KBM-7 (cell line): Measurements from ENCODE around the gene IMMP2L.
A peak's percentile ranks its signal among the peaks of the same experiment; 100 is the strongest.
"Not testable (repeated sequence)": the region's sequence is repeated elsewhere in the genome, so short reads cannot be mapped to it uniquely, and the experiment has no call there.

ENCODE experiments used
- DNase-seq: peaks from one replicate; pipeline ENCODE4 v3.0.0-alpha.2; 2015
- in situ Hi-C: fragments of 300-500 bp; cut with MboI; formaldehyde crosslinking; loops from 2 replicates; pipeline ENCODE4 v1.14.3; 2020; ENCODE audit warnings: low sequenced_read_pairs, low pct_unique_long_range_greater_than_20kb, mixed read lengths

The IMMP2L gene

GRCh38 chr7:111081546-111082267, 480.6 kb downstream of the IMMP2L start:
- no peak for DNase-seq
- in situ Hi-C loops, result no loop called here

- in situ Hi-C loops, result no loop called here
- no peak for DNase-seq
These were observed 481.7 kb downstream of the IMMP2L start for GRCh38 chr7:111080495-111081105.

GRCh38 chr7:111077001-111077400, 485.3 kb downstream of the IMMP2L start:
- in situ Hi-C loops, result no loop called here
- no peak for DNase-seq

- in situ Hi-C loops, result no loop called here
- no peak for DNase-seq
These were observed 486.1 kb downstream of the IMMP2L start for GRCh38 chr7:111076205-111076604.

GRCh38 chr7:111075498-111075897, 486.8 kb downstream of the IMMP2L start:
- in situ Hi-C loops, result no loop called here
- no peak for DNase-seq

GRCh38 chr7:111074748-111075146, 487.5 kb downstream of the IMMP2L start:
- in situ Hi-C loops, result no loop called here

GRCh38 chr7:111074071-111074747, 488.1 kb downstream of the IMMP2L start:
- in situ Hi-C loops, result no loop called here
- DNase-seq, result peak; percentile 63

More at GRCh38 chr7:111074748-111075146, 487.5 kb downstream of the IMMP2L start:
- no peak for DNase-seq

- DNase-seq, in situ Hi-C loops: not testable (repeated sequence)
These were observed 489.6 kb downstream of the IMMP2L start for GRCh38 chr7:111072658-111073057.

GRCh38 chr7:111071556-111071955, 490.7 kb downstream of the IMMP2L start:
- DNase-seq, result no peak
- in situ Hi-C loops, result no loop called here

- DNase-seq, result no peak
- in situ Hi-C loops, result no loop called here
These were observed 493.7 kb downstream of the IMMP2L start for GRCh38 chr7:111068618-111069017.

- no peak for DNase-seq
- in situ Hi-C loops, result no loop called here
These were observed 494.6 kb downstream of the IMMP2L start for GRCh38 chr7:111067682-111068081.

- no peak for DNase-seq
- in situ Hi-C loops, result no loop called here
These were observed 495.0 kb downstream of the IMMP2L start for GRCh38 chr7:111067251-111067650.

GRCh38 chr7:111063166-111063565, 499.1 kb downstream of the IMMP2L start:
- in situ Hi-C loops, result no loop called here
- DNase-seq, result no peak

- DNase-seq, result no peak
- in situ Hi-C loops, result no loop called here
These were observed 502.5 kb downstream of the IMMP2L start for GRCh38 chr7:111059833-111060232.

- in situ Hi-C loops, result no loop called here
- no peak for DNase-seq
These were observed 505.2 kb downstream of the IMMP2L start for GRCh38 chr7:111057066-111057465.

GRCh38 chr7:111056371-111056770, 505.9 kb downstream of the IMMP2L start:
- no peak for DNase-seq
- in situ Hi-C loops, result no loop called here

GRCh38 chr7:111053035-111053434, 509.3 kb downstream of the IMMP2L start:
- DNase-seq, result no peak

GRCh38 chr7:111051832-111052231, 510.5 kb downstream of the IMMP2L start:
- no peak for DNase-seq
- in situ Hi-C loops, result no loop called here

More at GRCh38 chr7:111053035-111053434, 509.3 kb downstream of the IMMP2L start:
- in situ Hi-C loops, result no loop called here

GRCh38 chr7:111050875-111051416, 511.3 kb downstream of the IMMP2L start:
- in situ Hi-C loops, result no loop called here
- DNase-seq, result no peak
